H1 (cell line): Measurements from ENCODE around the gene KCNC1. TPM values are rescaled to one million over a fixed set of nuclear protein-coding genes. Genes with fewer than 3 reads are reported as not detected.

Experiments used
- ATF2 ChIP-seq: IDR thresholded peaks from 2 replicates; pipeline ENCODE4 v1.6.1; 2012; ENCODE audit warnings: low read length, inconsistent platforms
- BCL11A ChIP-seq, 2 experiments: IDR thresholded peaks; one replicate each; pipeline ENCODE4 v1.6.1; 2011; ENCODE audit warnings: low read depth in 2 of 2, low read length in 2 of 2, mild to moderate bottlenecking in 2 of 2
- CHD7 ChIP-seq: fragments of 300-600 bp; sonication (generic); IDR thresholded peaks from 2 replicates; pipeline ENCODE4 v1.7.1; 2012; ENCODE audit warnings: low read length, moderate library complexity, mild to moderate bottlenecking, inconsistent platforms; ENCODE audit not compliant: insufficient replicate concordance
- NANOG ChIP-seq: IDR thresholded peaks from 2 replicates; pipeline ENCODE4 v1.6.1; 2011; ENCODE audit warnings: low read length, low read depth, mild to moderate bottlenecking, inconsistent platforms; ENCODE audit not compliant: insufficient read depth, poor library complexity, severe bottlenecking
- POU5F1 ChIP-seq: IDR thresholded peaks from 2 replicates; pipeline ENCODE4 v1.6.1; 2011; ENCODE audit warnings: low read depth, mild to moderate bottlenecking, low read length, moderate library complexity
- polyA plus RNA-seq, 7 experiments: library from polyadenylated mRNA; depleted of rRNA in 3 of 7; stranded (reverse) in 5 of 7; unstranded in 2 of 7; fragments of >200 nt in 5 of 7; fragments of 200-250 nt in 2 of 7; gene quantifications; 1 replicate in 5 of 7; 2 replicates in 1 of 7; 4 replicates in 1 of 7; pipeline versions ENCODE4 v1.2.1 to v1.2.3, GENCODE V29; 2011 to 2013; ENCODE audit warnings: missing spikeins in 2 of 7, mixed read lengths in 2 of 7
- total RNA-seq: library from RNA; stranded (reverse); fragmentation: NEBNext Ultra II Directional; extraction: Animal tissue kit (Norgen Biotek cat#: 25700); gene quantifications from 2 replicates; pipeline ENCODE4 v1.2.1, GENCODE V29; 2021

Gene KCNC1
- total and polyA plus RNA-seq, 2 of the 8 experiments (the other 6 are each of a cell fraction or from before 2014, with no cell fraction given) = 0.11 to 0.26 TPM

- no peak for TF ChIP-seq CHD7
- no peak for TF ChIP-seq ATF2
- no peak for TF ChIP-seq POU5F1
- no peak for TF ChIP-seq NANOG
- no peak for TF ChIP-seq BCL11A (IDR thresholded peaks at IDR 0.05; ENCODE audit: low read depth in 2 of 2, low read length in 2 of 2)
Measured at GRCh38 chr11:17739945-17740338, 5.4 kb downstream of the KCNC1 start (continued).
